NCI-H2196 treated with DMSO at 0.1 percent for 48 hours (cell line): ENCODE data around the gene SGPP1.
"Not testable (repeated sequence)": the region's sequence is repeated elsewhere in the genome, so short reads cannot be mapped to it uniquely, and the experiment has no call there.

Experiments used
- DNase-seq: peaks from one replicate; lab custom pipeline; 2025; ENCODE audit not compliant: unreplicated experiment; lab: John Stamatoyannopoulos, UW

SGPP1 gene

GRCh38 chr14:63673886-63674497 is 53.9 kb downstream of the SGPP1 start:
- DNase-seq: no peak

- DNase-seq: no peak
These were observed 54.6 kb downstream of the SGPP1 start for GRCh38 chr14:63673255-63673654.

GRCh38 chr14:63672417-63673180 is 55.3 kb downstream of the SGPP1 start:
- peak; percentile 2 for DNase-seq

GRCh38 chr14:63671987-63672386 is 55.9 kb downstream of the SGPP1 start:
- DNase-seq: no peak

GRCh38 chr14:63670692-63671091 is 57.2 kb downstream of the SGPP1 start:
- DNase-seq: no peak

- no peak for DNase-seq
These were observed 61.5 kb downstream of the SGPP1 start for GRCh38 chr14:63666335-63666734.

GRCh38 chr14:63663428-63664341 is 64.2 kb downstream of the SGPP1 start:
- no peak for DNase-seq

GRCh38 chr14:63662776-63663175 is 65.1 kb downstream of the SGPP1 start:
- DNase-seq: no peak

- DNase-seq: not testable (repeated sequence)
These were observed 66.0 kb downstream of the SGPP1 start for GRCh38 chr14:63661881-63662280.

- DNase-seq: no peak
These were observed 68.1 kb downstream of the SGPP1 start for GRCh38 chr14:63659726-63660125.

GRCh38 chr14:63656194-63656593 is 71.7 kb downstream of the SGPP1 start:
- no peak for DNase-seq

GRCh38 chr14:63654936-63655335 is 72.9 kb downstream of the SGPP1 start:
- DNase-seq: no peak

- DNase-seq: no peak
These were observed 73.5 kb downstream of the SGPP1 start for GRCh38 chr14:63654346-63654745.

GRCh38 chr14:63652406-63652805 is 75.5 kb downstream of the SGPP1 start:
- DNase-seq: no peak

GRCh38 chr14:63650256-63650952 is 77.5 kb downstream of the SGPP1 start:
- no peak for DNase-seq

GRCh38 chr14:63647696-63648410 is 80.0 kb downstream of the SGPP1 start:
- no peak for DNase-seq

- DNase-seq: no peak
These were observed 83.1 kb downstream of the SGPP1 start for GRCh38 chr14:63644741-63645140.

GRCh38 chr14:63642656-63643382 is 85.0 kb downstream of the SGPP1 start:
- no peak for DNase-seq

GRCh38 chr14:63642229-63642611 is 85.6 kb downstream of the SGPP1 start:
- DNase-seq: peak; percentile 87
